C4-2B (cell line): ENCODE measurements around the gene MROH7.

ENCODE experiments used
- ZFX ChIP-seq: fragments of 450-650 bp; IDR thresholded peaks from 2 replicates; pipeline ENCODE4 v1.6.1; 2017
- TF ChIP-seq, protein P1 (sequence below): fragments of 450-650 bp; conservative IDR thresholded peaks from 2 replicates; pipeline ENCODE4 v1.5.1; 2017; ENCODE audit warnings: mild to moderate bottlenecking

DNA sequence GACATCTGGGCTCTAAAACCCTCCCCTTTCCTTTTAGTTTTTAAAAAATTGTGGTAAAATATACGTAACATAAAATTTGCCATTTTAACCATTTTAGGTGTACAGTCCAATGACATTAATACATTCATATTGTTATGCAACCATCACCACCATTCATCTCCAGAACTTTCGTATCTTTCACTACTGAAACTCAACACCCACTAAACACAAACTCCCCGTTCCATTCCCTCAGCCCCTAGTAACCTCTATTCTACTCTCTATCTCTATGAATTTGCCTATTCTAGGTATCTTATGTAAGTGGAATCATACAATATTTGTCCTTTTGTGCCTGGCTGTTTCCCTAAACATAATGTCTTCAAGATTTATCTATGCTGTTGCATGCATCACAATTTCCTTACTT lies 54.7 kb downstream of the MROH7 start:
- TF ChIP-seq, protein P1, sequence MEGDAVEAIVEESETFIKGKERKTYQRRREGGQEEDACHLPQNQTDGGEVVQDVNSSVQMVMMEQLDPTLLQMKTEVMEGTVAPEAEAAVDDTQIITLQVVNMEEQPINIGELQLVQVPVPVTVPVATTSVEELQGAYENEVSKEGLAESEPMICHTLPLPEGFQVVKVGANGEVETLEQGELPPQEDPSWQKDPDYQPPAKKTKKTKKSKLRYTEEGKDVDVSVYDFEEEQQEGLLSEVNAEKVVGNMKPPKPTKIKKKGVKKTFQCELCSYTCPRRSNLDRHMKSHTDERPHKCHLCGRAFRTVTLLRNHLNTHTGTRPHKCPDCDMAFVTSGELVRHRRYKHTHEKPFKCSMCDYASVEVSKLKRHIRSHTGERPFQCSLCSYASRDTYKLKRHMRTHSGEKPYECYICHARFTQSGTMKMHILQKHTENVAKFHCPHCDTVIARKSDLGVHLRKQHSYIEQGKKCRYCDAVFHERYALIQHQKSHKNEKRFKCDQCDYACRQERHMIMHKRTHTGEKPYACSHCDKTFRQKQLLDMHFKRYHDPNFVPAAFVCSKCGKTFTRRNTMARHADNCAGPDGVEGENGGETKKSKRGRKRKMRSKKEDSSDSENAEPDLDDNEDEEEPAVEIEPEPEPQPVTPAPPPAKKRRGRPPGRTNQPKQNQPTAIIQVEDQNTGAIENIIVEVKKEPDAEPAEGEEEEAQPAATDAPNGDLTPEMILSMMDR: no peak
- no peak for TF ChIP-seq ZFX
